22Rv1 (cell line): ENCODE data around the gene ATP8A1.

ENCODE experiments used
- CTCF ChIP-seq: fragments of 450-650 bp; IDR thresholded peaks from 2 replicates; pipeline ENCODE4 v1.5.1; 2017; ENCODE audit warnings: mild to moderate bottlenecking
- ZFX ChIP-seq: fragments of 450-650 bp; IDR thresholded peaks from 2 replicates; pipeline ENCODE4 v1.6.1; 2017; ENCODE audit warnings: antibody characterized with exemption, borderline replicate concordance

GRCh38 chr4:42655921-42656678 lies 805 bp downstream of the ATP8A1 start:
- no peak for TF ChIP-seq CTCF
- TF ChIP-seq ZFX: no peak
